Stimulated activated CD4-positive, alpha-beta T cell treated with anti-CD3 and anti-CD28 coated beads, Interleukin-15, amount 100 ng/mL, for 48 hours (primary cell): Measurements from ENCODE around the gene GPC3.

ENCODE experiments used
- DNase-seq, 2 donors: peaks; one replicate each; pipeline ENCODE4 v3.0.0-alpha.2; 2020; ENCODE audit warnings: low read depth in 2 of 2

Gene GPC3

GRCh38 chrX:133884430-133885394 lies 100.7 kb downstream of the GPC3 start:
- no peak for DNase-seq

GRCh38 chrX:133881893-133882292 lies 103.5 kb downstream of the GPC3 start:
- no peak for DNase-seq

GRCh38 chrX:133881007-133881406 lies 104.4 kb downstream of the GPC3 start:
- no peak for DNase-seq

GRCh38 chrX:133880032-133880443 lies 105.4 kb downstream of the GPC3 start:
- DNase-seq = no peak

- DNase-seq = no peak
Measured at GRCh38 chrX:133878710-133879109, 106.7 kb downstream of the GPC3 start.

GRCh38 chrX:133876646-133877045 lies 108.7 kb downstream of the GPC3 start:
- no peak for DNase-seq

- no peak for DNase-seq
Measured at GRCh38 chrX:133869270-133869669, 116.1 kb downstream of the GPC3 start.

GRCh38 chrX:133868682-133869081 lies 116.7 kb downstream of the GPC3 start:
- no peak for DNase-seq

GRCh38 chrX:133868250-133868649 lies 117.1 kb downstream of the GPC3 start:
- DNase-seq = no peak

- no peak for DNase-seq
Measured at GRCh38 chrX:133865761-133866471, 119.5 kb downstream of the GPC3 start.

GRCh38 chrX:133864236-133864635 lies 121.2 kb downstream of the GPC3 start:
- no peak for DNase-seq

- DNase-seq = no peak
Measured at GRCh38 chrX:133859860-133860259, 125.5 kb downstream of the GPC3 start.

- no peak for DNase-seq
Measured at GRCh38 chrX:133859336-133859735, 126.1 kb downstream of the GPC3 start.

- no peak for DNase-seq
Measured at GRCh38 chrX:133857640-133858269, 127.6 kb downstream of the GPC3 start.

- no peak for DNase-seq
Measured at GRCh38 chrX:133856819-133857218, 128.6 kb downstream of the GPC3 start.

GRCh38 chrX:133854290-133854689 lies 131.1 kb downstream of the GPC3 start:
- DNase-seq = no peak

- no peak for DNase-seq
Measured at GRCh38 chrX:133852837-133853356, 132.5 kb downstream of the GPC3 start.

- no peak for DNase-seq
Measured at GRCh38 chrX:133852401-133852800, 133.0 kb downstream of the GPC3 start.

- DNase-seq = no peak
Measured at GRCh38 chrX:133850399-133850798, 135.0 kb downstream of the GPC3 start.

GRCh38 chrX:133849676-133850075 lies 135.7 kb downstream of the GPC3 start:
- DNase-seq = no peak

GRCh38 chrX:133847340-133847994 lies 137.9 kb downstream of the GPC3 start:
- no peak for DNase-seq

GRCh38 chrX:133846311-133846710 lies 139.1 kb downstream of the GPC3 start:
- no peak for DNase-seq
